Medulla oblongata (tissue), 1 donor: Measurements from ENCODE around the gene SUCLA2.

Experiments
- DNase-seq: peaks from one replicate; pipeline ENCODE4 v3.0.0-alpha.2; 2015; ENCODE audit errors: extremely low spot score

The SUCLA2 gene

DNA sequence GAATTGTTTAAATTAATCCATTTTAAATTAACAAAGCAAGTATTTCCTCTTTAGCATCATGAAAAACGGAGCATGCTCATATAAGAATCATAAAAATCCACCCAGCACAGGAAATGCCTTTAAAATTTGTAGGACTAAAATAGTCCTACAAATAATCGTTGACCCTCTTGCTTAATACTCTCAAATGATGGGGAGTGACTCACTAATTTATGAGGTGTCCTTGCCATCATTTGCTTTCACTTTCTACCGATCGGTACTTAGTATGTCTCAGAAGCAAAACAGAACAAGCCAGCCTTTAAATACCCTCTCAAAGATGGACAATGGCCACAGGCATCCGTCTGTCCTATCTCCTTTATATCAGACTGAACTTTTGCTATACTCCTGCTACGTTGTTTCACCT lies 97.2 kb downstream of the SUCLA2 start:
- peak; percentile 8 for DNase-seq

DNA sequence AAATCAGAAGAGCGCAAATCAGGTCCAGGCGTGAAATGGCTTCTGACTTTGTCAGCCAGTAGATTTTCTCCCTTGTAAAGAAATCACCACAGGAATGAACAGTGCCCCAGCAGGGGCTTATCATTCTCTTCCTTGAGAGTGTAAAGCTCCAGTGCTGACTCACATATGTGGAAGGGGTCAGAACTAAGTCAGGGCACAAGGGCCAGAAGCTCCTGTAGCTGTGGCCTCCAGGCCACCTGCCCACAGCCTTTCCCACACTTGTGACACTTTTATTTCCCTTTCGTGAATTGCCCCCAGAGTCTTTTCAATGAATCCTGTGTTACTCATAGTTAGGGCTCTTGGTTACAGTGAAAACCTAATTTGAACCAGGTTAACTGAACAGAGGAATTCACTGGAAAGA lies 99.6 kb downstream of the SUCLA2 start:
- DNase-seq = no peak

DNA sequence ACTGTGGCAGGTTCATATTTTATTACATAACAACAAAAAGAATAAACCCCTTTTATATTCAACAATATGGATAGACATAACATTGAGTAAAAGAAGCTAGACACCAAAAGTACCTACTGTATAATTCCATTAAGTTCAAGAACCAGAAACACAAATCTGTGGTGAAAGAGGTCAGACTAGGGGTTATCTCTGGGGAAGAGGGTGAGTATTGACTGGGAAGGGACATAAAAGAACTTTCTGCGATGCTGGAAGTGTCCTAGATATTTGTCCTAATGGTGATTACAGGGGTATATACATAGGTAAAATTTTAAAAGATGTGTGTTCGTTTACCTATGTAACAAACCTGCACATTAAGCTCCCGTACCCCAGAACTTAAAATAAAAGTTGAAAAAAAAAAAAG lies 103.0 kb downstream of the SUCLA2 start:
- DNase-seq = no peak

DNA sequence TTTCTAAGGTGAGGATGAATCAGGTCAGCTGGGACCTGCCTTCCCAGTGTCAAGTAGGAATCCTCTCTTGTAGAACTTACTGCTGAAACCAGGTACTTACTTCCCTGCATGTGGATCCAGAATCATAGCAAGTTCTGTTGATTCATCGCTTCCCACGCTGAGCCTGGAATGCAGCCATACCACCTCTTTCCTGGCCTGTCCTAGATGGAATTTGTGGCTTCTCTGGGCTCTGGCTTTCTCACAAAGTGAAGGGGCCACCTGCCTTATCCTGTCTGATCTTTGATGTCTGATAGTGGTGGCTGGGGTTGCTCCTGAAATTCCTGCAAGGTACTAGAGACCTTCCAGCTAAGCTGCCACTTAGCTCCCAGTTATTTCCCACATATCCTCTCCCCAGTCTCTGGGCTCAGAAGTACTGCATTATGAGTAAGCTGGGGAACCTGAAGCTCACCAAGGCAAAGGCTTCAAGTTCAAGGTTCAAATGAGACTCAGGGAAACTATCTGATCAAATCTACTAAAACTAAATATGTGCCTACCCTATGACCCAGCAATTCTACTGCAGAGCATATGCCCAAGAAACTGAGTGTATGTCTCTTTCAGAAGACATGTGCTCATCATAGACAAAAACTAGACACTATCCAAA lies 103.5 kb downstream of the SUCLA2 start:
- no peak for DNase-seq

DNA sequence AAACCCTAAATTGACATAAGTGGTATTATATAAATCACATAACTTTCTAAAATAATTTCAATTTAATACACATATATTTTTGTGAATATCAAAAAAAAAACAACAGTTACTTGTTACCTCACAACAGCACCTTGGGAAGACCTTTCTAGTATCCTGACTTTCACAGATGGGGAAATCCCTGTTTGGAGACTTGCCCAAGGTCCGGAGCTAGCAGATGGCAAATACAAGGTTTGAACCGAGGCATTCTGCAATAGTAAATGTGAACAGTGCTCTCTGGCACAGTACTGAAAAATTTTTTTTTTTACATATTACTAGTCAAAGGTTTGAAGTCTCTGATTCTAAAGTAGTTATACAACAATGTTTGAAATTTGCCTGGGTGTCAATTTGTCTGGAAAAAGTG lies 104.5 kb downstream of the SUCLA2 start:
- DNase-seq = no peak

DNA sequence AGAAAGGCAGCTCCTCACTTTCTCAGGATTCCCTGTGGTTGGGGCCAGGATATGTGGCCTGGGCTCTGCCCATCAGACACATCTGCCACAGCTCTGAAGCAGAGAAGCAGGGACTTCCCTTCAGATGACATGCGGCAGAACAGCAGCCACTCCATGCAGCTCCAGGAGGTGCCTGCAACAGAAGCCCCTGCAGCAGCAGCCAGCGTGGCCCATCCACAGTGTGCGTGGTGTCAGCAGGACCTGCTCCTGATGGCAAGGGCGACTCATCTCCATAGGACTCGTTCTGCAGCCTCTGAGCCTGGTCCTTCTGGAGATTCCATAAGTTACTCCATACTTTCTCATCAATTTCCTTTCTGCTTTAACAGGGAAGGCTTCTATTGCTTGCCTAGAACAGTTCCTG lies 105.0 kb downstream of the SUCLA2 start:
- no peak for DNase-seq

DNA sequence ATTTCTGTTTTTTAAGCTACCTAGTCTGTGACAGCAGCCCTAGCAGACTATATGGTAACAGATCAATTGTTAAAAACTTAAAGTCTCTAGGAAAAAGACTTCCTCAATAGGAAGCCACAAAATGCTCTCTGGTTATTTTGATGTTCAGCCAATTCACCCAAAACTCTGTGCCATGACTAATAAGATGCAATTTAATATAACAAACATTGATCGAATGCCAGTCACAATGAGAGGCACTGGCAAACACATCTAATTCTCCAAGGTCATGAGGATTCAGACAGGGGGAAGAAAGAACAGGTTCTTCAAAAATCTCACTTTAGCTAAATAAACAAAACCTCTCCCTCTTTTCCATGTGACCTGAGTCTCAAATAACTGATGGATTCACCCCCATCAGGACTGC lies 107.5 kb downstream of the SUCLA2 start:
- no peak for DNase-seq
